GM19043 (cell line): ENCODE measurements around the gene ERG.

Source experiments
- ATAC-seq: cut with Tn5 transposase; IDR thresholded peaks from one replicate; pipeline ENCODE4 v1.9.1; 2021; ENCODE audit warnings: low read depth; ENCODE audit not compliant: unreplicated experiment

Gene ERG

GRCh38 chr21:38367646-38368045 is 130.6 kb downstream of the ERG start:
- ATAC-seq, result no peak

DNA sequence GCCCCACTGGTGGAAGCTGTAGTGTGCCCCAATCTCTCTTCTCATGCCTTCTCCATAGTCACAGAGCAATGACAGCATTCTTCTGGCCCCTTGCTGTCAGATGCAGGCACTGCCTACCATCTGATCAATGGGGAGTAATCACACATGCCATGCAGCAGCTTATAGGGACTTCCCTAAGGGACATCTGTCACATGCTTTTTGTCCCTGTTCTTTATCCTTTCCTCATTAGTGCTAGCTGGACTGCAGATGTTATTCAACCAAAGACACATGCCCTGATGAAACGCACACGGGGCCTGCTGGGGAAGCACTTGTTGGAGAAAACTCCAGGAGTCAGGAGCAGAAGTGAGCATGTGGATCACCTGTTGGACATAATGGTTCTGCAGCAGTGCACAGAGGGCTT is 132.8 kb downstream of the ERG start:
- no peak for ATAC-seq

- no peak for ATAC-seq
Observed at GRCh38 chr21:38363693-38364092, 134.6 kb downstream of the ERG start.

- no peak for ATAC-seq
Observed at GRCh38 chr21:38361324-38361723, 137.0 kb downstream of the ERG start.

DNA sequence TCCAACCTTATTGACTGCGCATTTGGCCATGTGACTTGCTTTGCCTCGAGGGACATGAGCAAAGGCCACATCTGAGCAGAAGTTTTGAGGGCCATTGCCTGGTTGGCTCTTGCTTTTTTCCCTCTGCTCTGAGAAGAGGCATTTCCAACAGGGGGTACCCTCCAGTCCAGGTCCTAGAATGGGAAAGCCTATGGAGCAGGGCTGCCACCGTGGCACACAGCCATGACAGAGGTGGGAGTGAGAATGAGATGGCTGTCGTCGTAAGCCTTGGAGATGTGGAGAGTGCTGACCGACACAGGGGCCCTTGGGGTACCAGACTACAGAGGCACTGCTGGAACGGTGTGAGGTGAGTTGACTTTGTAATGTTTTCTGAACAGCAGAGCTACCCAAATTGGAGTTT is 138.4 kb downstream of the ERG start:
- ATAC-seq, result no peak

DNA sequence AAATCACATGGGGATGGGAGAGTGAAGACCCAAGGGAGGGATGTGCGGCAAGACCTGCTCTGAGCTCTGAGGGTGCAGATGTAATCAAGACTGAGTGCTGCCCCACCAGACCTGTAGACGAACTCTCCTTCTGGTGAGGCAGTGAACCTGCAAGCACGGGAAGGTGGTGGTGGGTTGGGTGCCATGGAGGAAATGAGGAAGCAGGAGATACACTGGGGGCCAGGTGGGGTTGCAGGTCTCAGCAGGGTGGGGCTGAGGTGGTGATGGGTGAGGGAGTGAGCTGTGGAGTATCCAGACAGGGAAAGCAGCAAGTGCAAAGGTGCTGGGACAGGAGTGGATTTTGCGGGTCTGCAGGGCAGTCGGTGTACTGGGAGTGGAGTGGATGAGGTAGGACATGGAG is 139.2 kb downstream of the ERG start:
- no peak for ATAC-seq

DNA sequence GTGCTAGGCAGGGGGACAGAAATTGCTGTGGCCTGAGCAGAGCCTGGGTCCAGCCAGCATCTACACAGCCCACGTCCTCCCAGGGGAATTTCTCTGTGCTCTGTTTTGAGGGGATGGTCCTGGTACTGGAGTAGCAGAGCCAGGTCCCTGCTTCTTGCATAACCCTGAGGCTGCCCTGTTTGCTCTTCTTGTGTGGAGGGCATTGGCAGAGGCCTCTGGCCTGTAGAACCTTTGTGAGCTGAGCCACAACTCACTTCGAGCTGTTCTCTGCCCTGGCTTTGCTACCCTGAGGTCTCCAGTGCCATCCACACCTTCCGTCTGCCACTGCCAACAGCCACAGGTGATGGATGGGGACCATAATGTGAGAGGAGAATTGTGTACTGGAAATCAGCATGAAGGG is 139.6 kb downstream of the ERG start:
- no peak for ATAC-seq

GRCh38 chr21:38358098-38358497 is 140.2 kb downstream of the ERG start:
- no peak for ATAC-seq

- no peak for ATAC-seq
Observed at GRCh38 chr21:38356883-38357625, 141.2 kb downstream of the ERG start.

DNA sequence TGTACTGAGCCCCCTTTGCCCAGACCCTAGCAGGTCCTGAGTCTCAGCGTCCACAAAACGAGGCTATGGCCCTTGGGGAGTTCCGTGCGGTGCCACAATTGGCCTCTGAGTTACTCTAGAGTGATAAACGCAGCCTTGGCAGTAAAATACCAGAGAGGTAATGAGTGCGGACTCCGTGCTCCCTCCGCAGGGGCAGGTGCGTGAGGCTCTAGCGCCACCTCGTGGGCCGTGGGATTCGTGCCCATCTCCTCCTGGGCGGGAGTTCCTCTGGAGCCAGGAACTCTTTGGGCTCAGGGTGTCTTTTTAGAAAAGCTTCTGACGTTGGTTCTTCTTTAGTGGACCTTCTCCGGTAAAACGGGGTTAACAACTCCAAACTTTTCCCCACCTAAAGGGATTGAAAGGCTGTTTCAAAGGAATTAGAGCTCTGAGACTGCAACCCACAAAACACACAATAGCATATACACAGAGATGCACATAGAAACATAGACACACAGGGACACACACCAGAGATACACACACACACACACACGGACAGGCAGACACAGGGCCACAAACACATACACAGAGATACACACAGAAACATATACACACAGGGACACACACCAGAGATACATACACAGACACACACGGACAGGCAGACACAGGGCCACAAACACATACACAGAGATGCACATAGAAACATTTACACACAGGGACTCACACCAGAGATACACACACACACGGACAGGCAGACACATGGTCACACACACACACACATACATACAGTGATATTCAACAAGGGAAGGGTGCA is 142.1 kb downstream of the ERG start:
- ATAC-seq, result no peak

- no peak for ATAC-seq
Observed at GRCh38 chr21:38355353-38355752, 142.9 kb downstream of the ERG start.

- no peak for ATAC-seq
Observed at GRCh38 chr21:38354746-38355145, 143.5 kb downstream of the ERG start.

- no peak for ATAC-seq
Observed at GRCh38 chr21:38354231-38354630, 144.0 kb downstream of the ERG start.

- no peak for ATAC-seq
Observed at GRCh38 chr21:38352536-38353219, 145.6 kb downstream of the ERG start.

DNA sequence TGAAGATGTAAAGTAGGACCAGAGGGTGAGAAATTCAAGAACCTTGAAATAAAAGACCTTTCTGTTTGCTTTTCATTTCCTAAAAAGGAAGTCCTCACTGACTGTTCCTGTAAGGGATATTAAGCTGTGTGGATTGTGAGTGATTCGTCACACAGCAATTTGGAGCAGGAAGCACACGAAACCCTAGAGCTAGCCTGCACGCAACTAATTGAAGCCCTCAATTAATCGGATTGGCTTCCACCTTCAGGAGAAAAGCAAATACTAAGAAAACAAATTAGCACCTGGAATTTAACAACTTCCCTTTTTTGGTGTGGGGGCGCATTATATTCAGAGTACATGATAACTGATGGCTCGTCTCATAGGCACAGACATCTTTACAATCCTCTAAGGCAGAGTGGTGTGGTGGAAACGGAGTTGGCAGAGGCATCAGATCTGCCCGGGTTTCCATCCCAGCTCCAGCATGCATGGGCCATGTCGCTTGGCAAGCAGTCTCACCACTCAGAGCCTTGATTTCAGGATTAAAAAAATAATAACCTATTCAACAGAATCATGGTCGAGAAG is 146.2 kb downstream of the ERG start:
- no peak for ATAC-seq

GRCh38 chr21:38351176-38351959 is 146.9 kb downstream of the ERG start:
- ATAC-seq, result no peak

- no peak for ATAC-seq
Observed at GRCh38 chr21:38350684-38351083, 147.6 kb downstream of the ERG start.

DNA sequence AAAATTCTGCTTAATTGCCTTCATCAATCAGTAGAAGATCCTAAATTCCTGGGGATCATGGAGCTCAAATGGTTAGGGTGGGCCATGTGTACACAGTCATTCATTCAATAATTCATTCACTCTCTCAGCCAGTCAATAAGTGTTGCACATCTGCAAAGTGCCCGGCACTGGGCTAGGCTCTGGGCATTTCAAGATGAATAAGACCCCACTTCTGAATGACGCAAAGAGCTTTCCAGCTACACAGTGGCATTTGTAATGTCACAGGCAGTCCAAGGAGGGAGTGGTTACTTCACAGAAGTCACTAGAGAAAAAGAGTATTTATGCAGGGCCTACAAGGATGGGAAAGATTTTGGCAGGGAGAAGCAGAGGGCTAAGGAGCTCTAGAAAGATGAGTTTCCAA is 148.3 kb downstream of the ERG start:
- no peak for ATAC-seq

DNA sequence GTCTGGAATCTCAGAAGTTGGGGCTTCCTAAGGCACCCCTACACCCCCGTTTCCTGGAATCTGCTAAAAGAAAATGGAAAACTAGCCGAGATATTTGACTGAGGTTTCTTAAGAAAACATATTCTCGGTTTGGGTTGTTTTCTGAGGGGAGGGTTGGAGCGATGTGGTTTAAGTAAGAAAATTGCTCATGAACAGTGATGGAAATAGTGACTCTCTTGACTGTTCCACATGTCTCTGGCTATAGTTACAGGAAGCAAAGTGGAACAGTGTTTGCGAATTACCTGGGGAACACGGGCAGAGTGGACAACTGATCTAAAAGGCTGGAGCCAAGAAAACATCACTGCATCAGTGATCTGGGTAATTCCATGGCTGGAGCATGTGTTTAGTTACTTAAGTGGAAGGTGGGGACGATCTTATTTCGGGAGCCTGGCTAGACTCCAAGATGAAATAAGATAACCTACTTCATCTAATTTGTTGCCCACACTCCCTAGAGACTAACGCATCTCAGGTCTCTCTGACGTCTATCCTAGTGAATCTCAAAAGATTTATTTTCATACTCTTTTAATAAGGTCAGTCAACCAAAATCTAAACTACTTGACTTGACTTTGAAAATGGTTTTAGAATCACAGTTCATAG is 149.0 kb downstream of the ERG start:
- ATAC-seq, result no peak

- no peak for ATAC-seq
Observed at GRCh38 chr21:38346286-38346685, 152.0 kb downstream of the ERG start.
